Natural killer cell (primary cell): ENCODE measurements around the gene ATIC. TPM values are rescaled to one million over a fixed set of nuclear protein-coding genes. Genes with fewer than 3 reads are reported as not detected.

Source experiments
- ATAC-seq, 3 donors: fragments of 150-1000 bp in 2 of 3; fragments of 200-7000 bp in 1 of 3; cut with Tn5 transposase; 1 replicate in 1 of 3; 2 replicates in 2 of 3; pipeline ENCODE4 v1.10.0; 2021; ENCODE audit warnings: mild to moderate bottlenecking in 2 of 3, moderate library complexity in 2 of 3
- DNase-seq, 2 donors: peaks; one replicate each; pipeline versions ENCODE4 v3.0.0 to v3.0.0-alpha.2; 2013 to 2021; ENCODE audit warnings: mixed read lengths in 1 of 2
- H3K27ac ChIP-seq: one replicate; pipeline ENCODE4 v1.5.1; 2013; ENCODE audit warnings: mild to moderate bottlenecking, low read length
- H3K27me3 ChIP-seq: one replicate; pipeline ENCODE4 v1.6.1; 2013; ENCODE audit warnings: low read length; ENCODE audit not compliant: control insufficient read depth, insufficient read depth
- H3K36me3 ChIP-seq: one replicate; pipeline ENCODE4 v1.6.1; 2013; ENCODE audit warnings: low read length; ENCODE audit not compliant: control insufficient read depth, insufficient read depth
- H3K4me1 ChIP-seq: one replicate; pipeline ENCODE4 v1.6.1; 2013; ENCODE audit warnings: low read length; ENCODE audit not compliant: control insufficient read depth, insufficient read depth
- H3K4me3 ChIP-seq: one replicate; pipeline ENCODE4 v1.5.1; 2013; ENCODE audit warnings: low read length
- H3K9me3 ChIP-seq: one replicate; pipeline ENCODE4 v1.6.1; 2013; ENCODE audit warnings: low read length; ENCODE audit not compliant: control insufficient read depth, insufficient read depth
- H3K27ac Mint-ChIP-seq, 2 donors: one replicate each; pipeline ENCODE4 v1.8.0; 2022; ENCODE audit warnings: mild to moderate bottlenecking in 2 of 2, mixed read lengths in 2 of 2, moderate library complexity in 1 of 2
- H3K27me3 Mint-ChIP-seq, 2 donors: one replicate each; pipeline ENCODE4 v1.8.0; 2022; ENCODE audit warnings: low read depth in 2 of 2, mixed read lengths in 2 of 2
- H3K36me3 Mint-ChIP-seq: one replicate; pipeline ENCODE4 v1.8.0; 2022; ENCODE audit warnings: mixed read lengths
- H3K4me1 Mint-ChIP-seq, 2 donors: one replicate each; pipeline ENCODE4 v1.8.0; 2022; ENCODE audit warnings: mixed read lengths in 2 of 2
- H3K4me3 Mint-ChIP-seq: one replicate; pipeline ENCODE4 v1.8.0; 2022; ENCODE audit warnings: mild to moderate bottlenecking, moderate library complexity, mixed read lengths
- H3K9me3 Mint-ChIP-seq, 2 donors: one replicate each; pipeline ENCODE4 v1.8.0; 2022; ENCODE audit warnings: mixed read lengths in 2 of 2
- CTCF ChIP-seq: fragments of 200-600 bp; IDR thresholded peaks from one replicate; pipeline ENCODE4 v1.8.0; 2022; ENCODE audit warnings: antibody characterized with exemption
- WGBS: methylation state at CpG from one replicate; pipeline ENCODE4 v1.1.7; 2013; ENCODE audit warnings: missing lambda C conversion rate; ENCODE audit not compliant: insufficient coverage; 5-methylcytosine and 5-hydroxymethylcytosine counted together
- intact Hi-C: fragments of 100-400 bp; cut with micrococcal nuclease; formaldehyde crosslinking; loops from one replicate; pipeline ENCODE4 v1.14.2; 2022
- total RNA-seq, 4 donors: library from RNA; stranded (reverse); fragments of 120-200 nt in 1 of 4; gene quantifications; one replicate each; pipeline versions ENCODE4 v1.2.3 to v1.2.4, GENCODE V29; 2013 to 2022

ATIC gene
- total RNA-seq, 3 donors from 2014 or later (not counting 1 experiment from before 2014, with no cell fraction given), result 33.2 to 49.9 (median 44.5) TPM

- Histone ChIP-seq H3K27ac (no peak overlapping the region), H3K27me3 (no peaks in the 10 kb centered on the region), H3K9me3 (no peaks in the 10 kb centered on the region), H3K4me3 (no peak overlapping the region), H3K4me1 (no peaks in the 10 kb centered on the region), H3K36me3 (no peaks in the 10 kb centered on the region)
- Mint-ChIP-seq H3K4me3 (no peak overlapping the region), H3K4me1 (no peaks in the 10 kb centered on the region), H3K27ac (no peak overlapping the region), H3K27me3 (no peaks in the 10 kb centered on the region), H3K36me3 (no peaks in the 10 kb centered on the region), H3K9me3 (no peaks in the 10 kb centered on the region)
- no CpG with 5 or more reads among the region's 2 CpGs for WGBS
- no peak for DNase-seq
- no peak for TF ChIP-seq CTCF
- no peak for ATAC-seq
- intact Hi-C loops, result no loop called here
Measured at GRCh38 chr2:215363039-215363438, 51.2 kb downstream of the ATIC start.

- no peak overlapping the region for H3K27ac ChIP-seq
- Mint-ChIP-seq H3K4me3 (no peak overlapping the region), H3K36me3 (no peaks in the 10 kb centered on the region), H3K27me3 (no peaks in the 10 kb centered on the region), H3K9me3 (no peaks in the 10 kb centered on the region), H3K27ac (no peak overlapping the region), H3K4me1 (no peaks in the 10 kb centered on the region)
- H3K9me3 ChIP-seq, result no peaks in the 10 kb centered on the region
- ATAC-seq (no peak), DNase-seq (no peak)
- no peaks in the 10 kb centered on the region for H3K36me3 ChIP-seq
- no peaks in the 10 kb centered on the region for H3K4me1 ChIP-seq
- WGBS, result 100% methylated on average over 2 of the region's 2 CpGs
- intact Hi-C loops, result no loop called here
- no peak for TF ChIP-seq CTCF
- no peak overlapping the region for H3K4me3 ChIP-seq
- H3K27me3 ChIP-seq, result no peaks in the 10 kb centered on the region
Measured at GRCh38 chr2:215363461-215364156, 51.8 kb downstream of the ATIC start.

GRCh38 chr2:215364157-215365155 lies 52.6 kb downstream of the ATIC start:
- H3K4me3 Mint-ChIP-seq, result no peak overlapping the region
- H3K36me3 Mint-ChIP-seq, result no peaks in the 10 kb centered on the region
- ATAC-seq (no peak), DNase-seq (no peak)
- no peaks in the 10 kb centered on the region for H3K36me3 ChIP-seq
- no peak for TF ChIP-seq CTCF
- no peaks in the 10 kb centered on the region for H3K4me1 Mint-ChIP-seq
- H3K27ac Mint-ChIP-seq, result no peak overlapping the region
- no peaks in the 10 kb centered on the region for H3K9me3 ChIP-seq
- H3K4me1 ChIP-seq, result no peaks in the 10 kb centered on the region
- 91% methylated on average over 8 of the region's 10 CpGs for WGBS
- no peaks in the 10 kb centered on the region for H3K27me3 ChIP-seq
- no peaks in the 10 kb centered on the region for H3K9me3 Mint-ChIP-seq
- no peaks in the 10 kb centered on the region for H3K27me3 Mint-ChIP-seq
- no peak overlapping the region for H3K27ac ChIP-seq
- H3K4me3 ChIP-seq, result no peak overlapping the region
- intact Hi-C loops, result no loop called here
